RWPE2 (cell line): ENCODE data around the gene RNF148.

ENCODE experiments used
- ATAC-seq: fragments of 200-7000 bp; cut with Tn5 transposase; 3 replicates; pipeline ENCODE4 v1.9.1; 2021; ENCODE audit warnings: low read depth
- DNase-seq: peaks from one replicate; pipeline ENCODE4 v3.0.0-alpha.2; 2020; ENCODE audit warnings: low spot score
- H3K27ac ChIP-seq: fragments of 450-650 bp; 2 replicates; pipeline ENCODE4 v1.5.1; 2017; ENCODE audit warnings: mild to moderate bottlenecking; ENCODE audit not compliant: poor library complexity, severe bottlenecking
- H3K27me3 ChIP-seq: fragments of 250-450 bp; sonication (Bioruptor Pico); 2 replicates; pipeline ENCODE4 v1.5.1; 2021; ENCODE audit warnings: mild to moderate bottlenecking, moderate library complexity; ENCODE audit not compliant: insufficient read depth, poor library complexity, severe bottlenecking
- H3K36me3 ChIP-seq: fragments of 250-450 bp; sonication (Bioruptor Pico); 2 replicates; pipeline ENCODE4 v1.5.1; 2020; ENCODE audit warnings: low read depth, mild to moderate bottlenecking, moderate library complexity
- H3K4me1 ChIP-seq: fragments of 250-450 bp; sonication (Bioruptor Pico); 2 replicates; pipeline ENCODE4 v1.5.1; 2021; ENCODE audit warnings: mild to moderate bottlenecking, moderate library complexity; ENCODE audit not compliant: insufficient read depth, poor library complexity, severe bottlenecking
- H3K4me3 ChIP-seq: fragments of 250-450 bp; sonication (Bioruptor Pico); 2 replicates; pipeline ENCODE4 v1.5.1; 2021; ENCODE audit warnings: mild to moderate bottlenecking, moderate library complexity; ENCODE audit not compliant: severe bottlenecking
- H3K9me3 ChIP-seq: fragments of 250-450 bp; sonication (Bioruptor Pico); 2 replicates; pipeline ENCODE4 v1.5.1; 2021; ENCODE audit warnings: mild to moderate bottlenecking, moderate library complexity; ENCODE audit not compliant: severe bottlenecking
- CTCF ChIP-seq: fragments of 450-650 bp; IDR thresholded peaks from one replicate; pipeline ENCODE4 v1.5.1; 2017; ENCODE audit warnings: mild to moderate bottlenecking, moderate library complexity; ENCODE audit not compliant: poor library complexity, severe bottlenecking

The RNF148 gene

GRCh38 chr7:122677149-122677548, 25.6 kb downstream of the RNF148 start:
- H3K27ac ChIP-seq = no peak overlapping the region
- no peaks in the 10 kb centered on the region for H3K36me3 ChIP-seq
- H3K4me1 ChIP-seq = no peaks in the 10 kb centered on the region
- no peaks in the 10 kb centered on the region for H3K27me3 ChIP-seq
- no peak overlapping the region for H3K4me3 ChIP-seq
- ATAC-seq (no peak), DNase-seq (no peak)
- no peak for TF ChIP-seq CTCF
- no peaks in the 10 kb centered on the region for H3K9me3 ChIP-seq

DNA sequence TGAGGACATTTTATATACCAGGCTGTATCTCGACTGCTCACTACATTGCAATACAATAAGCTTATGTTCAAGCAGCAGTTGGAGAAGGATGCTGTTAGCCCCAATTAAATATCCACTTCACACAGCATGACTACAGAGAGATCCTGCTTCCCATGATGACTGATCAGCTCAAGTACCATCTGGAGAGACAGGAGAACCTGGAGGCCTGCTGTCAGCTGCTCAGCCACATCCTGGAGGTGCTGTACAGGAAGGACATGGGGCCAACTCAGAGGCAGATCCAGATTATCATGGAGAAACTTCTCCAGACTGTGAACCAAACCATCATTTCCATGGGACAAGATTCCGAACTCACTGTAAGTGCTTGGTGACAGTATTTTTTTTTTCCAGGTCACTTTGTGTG, 26.3 kb downstream of the RNF148 start:
- ATAC-seq (no peak), DNase-seq (no peak)
- H3K36me3 ChIP-seq = no peaks in the 10 kb centered on the region

DNA sequence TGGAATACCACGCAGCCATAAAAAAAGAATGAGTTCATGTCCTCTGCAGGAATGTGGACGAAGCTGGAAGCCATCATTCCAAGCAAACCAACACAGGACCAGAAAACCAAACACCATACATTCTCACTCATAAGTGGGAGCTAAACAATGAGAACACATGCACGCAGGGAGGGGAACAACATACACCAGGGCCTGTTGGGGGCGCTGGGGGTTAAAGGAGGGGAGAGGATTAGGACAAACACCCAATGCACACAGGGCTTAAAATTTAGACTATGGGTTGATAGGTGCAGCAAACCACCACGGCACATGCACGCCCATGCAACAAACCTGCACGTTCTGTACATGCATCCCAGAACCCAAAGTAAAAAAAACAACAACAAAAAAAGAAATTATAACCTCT, 27.1 kb downstream of the RNF148 start:
- ATAC-seq (no peak), DNase-seq (no peak)
- Histone ChIP-seq H3K36me3 (no peaks in the 10 kb centered on the region), H3K27ac (no peak overlapping the region), H3K9me3 (no peaks in the 10 kb centered on the region), H3K4me3 (no peak overlapping the region), H3K27me3 (no peaks in the 10 kb centered on the region), H3K4me1 (no peaks in the 10 kb centered on the region)
- no peak for TF ChIP-seq CTCF

More for the DNA sequence above, 26.3 kb downstream of the RNF148 start:
- TF ChIP-seq CTCF = no peak
- Histone ChIP-seq H3K27me3 (no peaks in the 10 kb centered on the region), H3K9me3 (no peaks in the 10 kb centered on the region), H3K4me3 (no peak overlapping the region), H3K27ac (no peak overlapping the region), H3K4me1 (no peaks in the 10 kb centered on the region)

DNA sequence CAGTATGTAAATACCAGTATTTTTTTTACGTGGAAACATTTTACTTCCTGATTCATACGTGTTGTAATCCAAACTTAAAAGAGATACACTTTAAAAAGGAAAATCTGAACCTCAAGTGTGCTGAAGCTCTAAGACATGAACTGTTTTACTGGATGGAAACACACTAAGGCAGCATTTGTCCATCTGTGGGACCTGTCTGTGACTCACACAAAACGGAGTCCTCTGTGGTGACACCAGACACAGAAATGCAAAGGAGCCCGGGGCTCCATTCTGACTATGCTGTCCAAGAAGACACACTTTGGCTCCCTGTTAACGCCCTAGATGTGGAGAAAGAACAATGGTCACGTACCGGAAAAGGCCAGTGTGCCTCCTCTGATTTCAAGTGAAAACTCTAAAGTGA, 27.7 kb downstream of the RNF148 start:
- H3K9me3 ChIP-seq = no peaks in the 10 kb centered on the region
- no peak overlapping the region for H3K27ac ChIP-seq
- DNase-seq = no peak
- no peak for TF ChIP-seq CTCF
- no peaks in the 10 kb centered on the region for H3K36me3 ChIP-seq
- no peak overlapping the region for H3K4me3 ChIP-seq
- no peak for ATAC-seq
- H3K27me3 ChIP-seq = no peaks in the 10 kb centered on the region
- H3K4me1 ChIP-seq = no peaks in the 10 kb centered on the region

GRCh38 chr7:122674502-122674901, 28.2 kb downstream of the RNF148 start:
- Histone ChIP-seq H3K27ac (no peak overlapping the region), H3K4me1 (no peaks in the 10 kb centered on the region), H3K36me3 (no peaks in the 10 kb centered on the region), H3K4me3 (no peak overlapping the region), H3K9me3 (no peaks in the 10 kb centered on the region), H3K27me3 (no peaks in the 10 kb centered on the region)
- no peak for DNase-seq
- no peak for ATAC-seq
- no peak for TF ChIP-seq CTCF
